HepG2 (cell line): ENCODE measurements around the gene ICAM5. TPM values are rescaled to one million over a fixed set of nuclear protein-coding genes. Genes with fewer than 3 reads are reported as not detected.

Experiments
- polyA plus RNA-seq, 8 experiments: library from polyadenylated mRNA; depleted of rRNA in 3 of 8; stranded (reverse) in 7 of 8; unstranded in 1 of 8; fragments of >200 nt; fragmentation: Illumina TruSeq in 4 of 8; extraction: Trizol in 4 of 8; gene quantifications; 2 replicates each; pipeline versions ENCODE4 v1.2.1 to v1.2.3, GENCODE V29; 2011 to 2016; ENCODE audit warnings: low read depth in 4 of 8, missing spikeins in 1 of 8, mixed read lengths in 1 of 8; ENCODE audit not compliant: insufficient read depth in 1 of 8
- small RNA-seq, 3 experiments: library from RNA; depleted of rRNA; stranded (forward); fragments of <200 nt; gene quantifications; one replicate each; pipeline ENCODE3, GENCODE V24; 2012; ENCODE audit warnings: low read depth in 2 of 3, low replicate concordance in 1 of 3; ENCODE audit not compliant: insufficient read length in 3 of 3, insufficient read depth in 2 of 3
- total RNA-seq, 5 experiments: library from RNA; depleted of rRNA; stranded (reverse); fragments of >200 nt; fragmentation: Illumina TruSeq; extraction: Trizol; gene quantifications; 2 replicates each; pipeline ENCODE4 v1.2.3, GENCODE V29; 2016; ENCODE audit warnings: low read depth in 1 of 5

The ICAM5 gene
- total and polyA plus RNA-seq, 2 of the 13 experiments (the other 11 are each of a cell fraction or from before 2014, with no cell fraction given): 0.46 to 1.6 TPM

Small RNA genes lying within 50 kb of the gene (small RNA-seq; reads per million reads assigned to genes)
- gene AC011511.1 (0 reads per million in 3 experiments), gene AC011511.4 (0 reads per million in 3 experiments)

Other genes starting within 250 kb of the ICAM5 start
- gene SHFL, start 203.6 kb upstream of the ICAM5 start, total RNA-seq (2016; rRNA removed; fragmentation: Illumina TruSeq; extraction: Trizol): 8.9 and 12.3 TPM in 2 replicates
- 36.4 and 47.5 TPM in 2 replicates for gene SHFL, start 203.6 kb upstream of the ICAM5 start, polyA plus RNA-seq (2011; rRNA removed)
- 0.15 TPM in 1 of 2 replicates, not detected in the other for gene ANGPTL6, start 187.3 kb upstream of the ICAM5 start, total RNA-seq (2016; rRNA removed; fragmentation: Illumina TruSeq; extraction: Trizol)
- gene ANGPTL6, start 187.3 kb upstream of the ICAM5 start, polyA plus RNA-seq (2011; rRNA removed): 1.4 and 2.2 TPM in 2 replicates
- 23.9 and 36.2 TPM in 2 replicates for gene PPAN, start 183.6 kb upstream of the ICAM5 start, total RNA-seq (2016; rRNA removed; fragmentation: Illumina TruSeq; extraction: Trizol)
- 41.9 and 53.5 TPM in 2 replicates for gene PPAN, start 183.6 kb upstream of the ICAM5 start, polyA plus RNA-seq (2011; rRNA removed)
- 1.5 and 4.0 TPM in 2 replicates for gene P2RY11, start 178.3 kb upstream of the ICAM5 start, total RNA-seq (2016; rRNA removed; fragmentation: Illumina TruSeq; extraction: Trizol)
- 7.8 and 13.2 TPM in 2 replicates for gene P2RY11, start 178.3 kb upstream of the ICAM5 start, polyA plus RNA-seq (2011; rRNA removed)
- gene EIF3G, start 170.1 kb upstream of the ICAM5 start, total RNA-seq (2016; rRNA removed; fragmentation: Illumina TruSeq; extraction: Trizol): 173 and 206 TPM in 2 replicates
- gene EIF3G, start 170.1 kb upstream of the ICAM5 start, polyA plus RNA-seq (2011; rRNA removed): 135 and 141 TPM in 2 replicates
- gene DNMT1, start 95.0 kb upstream of the ICAM5 start, total RNA-seq (2016; rRNA removed; fragmentation: Illumina TruSeq; extraction: Trizol): 71.3 and 91.1 TPM in 2 replicates
- gene DNMT1, start 95.0 kb upstream of the ICAM5 start, polyA plus RNA-seq (2011; rRNA removed): 24.5 and 31.2 TPM in 2 replicates
- gene S1PR2, start 58.6 kb upstream of the ICAM5 start, total RNA-seq (2016; rRNA removed; fragmentation: Illumina TruSeq; extraction: Trizol): 0.93 and 1.3 TPM in 2 replicates
- gene S1PR2, start 58.6 kb upstream of the ICAM5 start, polyA plus RNA-seq (2011; rRNA removed): 0.91 and 1.2 TPM in 2 replicates
- gene MRPL4, start 37.7 kb upstream of the ICAM5 start, total RNA-seq (2016; rRNA removed; fragmentation: Illumina TruSeq; extraction: Trizol): 36.7 and 40.6 TPM in 2 replicates
- gene MRPL4, start 37.7 kb upstream of the ICAM5 start, polyA plus RNA-seq (2011; rRNA removed): 42.5 and 45.4 TPM in 2 replicates
- gene ICAM1, start 18.8 kb upstream of the ICAM5 start, total RNA-seq (2016; rRNA removed; fragmentation: Illumina TruSeq; extraction: Trizol): 12.8 and 37.9 TPM in 2 replicates
- 98.4 and 153 TPM in 2 replicates for gene ICAM1, start 18.8 kb upstream of the ICAM5 start, polyA plus RNA-seq (2011; rRNA removed)
- gene ICAM4, start 3.0 kb upstream of the ICAM5 start, total RNA-seq (2016; rRNA removed; fragmentation: Illumina TruSeq; extraction: Trizol): 1.5 and 2.9 TPM in 2 replicates
- 3.1 and 4.0 TPM in 2 replicates for gene ICAM4, start 3.0 kb upstream of the ICAM5 start, polyA plus RNA-seq (2011; rRNA removed)
- 0.56 and 2.4 TPM in 2 replicates for gene ZGLP1, start 19.9 kb downstream of the ICAM5 start, total RNA-seq (2016; rRNA removed; fragmentation: Illumina TruSeq; extraction: Trizol)
- 3.0 and 4.7 TPM in 2 replicates for gene ZGLP1, start 19.9 kb downstream of the ICAM5 start, polyA plus RNA-seq (2011; rRNA removed)
- 21.0 and 22.6 TPM in 2 replicates for gene FDX2, start 26.1 kb downstream of the ICAM5 start, total RNA-seq (2016; rRNA removed; fragmentation: Illumina TruSeq; extraction: Trizol)
- 24.7 and 27.8 TPM in 2 replicates for gene FDX2, start 26.1 kb downstream of the ICAM5 start, polyA plus RNA-seq (2011; rRNA removed)
- gene RAVER1, start 43.6 kb downstream of the ICAM5 start, total RNA-seq (2016; rRNA removed; fragmentation: Illumina TruSeq; extraction: Trizol): 7.9 and 17.7 TPM in 2 replicates
- gene RAVER1, start 43.6 kb downstream of the ICAM5 start, polyA plus RNA-seq (2011; rRNA removed): 3.6 and 4.4 TPM in 2 replicates
- 21.0 and 25.1 TPM in 2 replicates for gene ICAM3, start 49.7 kb downstream of the ICAM5 start, total RNA-seq (2016; rRNA removed; fragmentation: Illumina TruSeq; extraction: Trizol)
- 14.1 and 16.3 TPM in 2 replicates for gene ICAM3, start 49.7 kb downstream of the ICAM5 start, polyA plus RNA-seq (2011; rRNA removed)
- gene TYK2, start 90.6 kb downstream of the ICAM5 start, total RNA-seq (2016; rRNA removed; fragmentation: Illumina TruSeq; extraction: Trizol): 39.9 and 60.1 TPM in 2 replicates
- 38.8 and 40.8 TPM in 2 replicates for gene TYK2, start 90.6 kb downstream of the ICAM5 start, polyA plus RNA-seq (2011; rRNA removed)
- 134 and 158 TPM in 2 replicates for gene CDC37, start 113.6 kb downstream of the ICAM5 start, total RNA-seq (2016; rRNA removed; fragmentation: Illumina TruSeq; extraction: Trizol)
- gene CDC37, start 113.6 kb downstream of the ICAM5 start, polyA plus RNA-seq (2011; rRNA removed): 177 and 191 TPM in 2 replicates
- 1.1 TPM in 2 replicates for gene PDE4A, start 130.6 kb downstream of the ICAM5 start, total RNA-seq (2016; rRNA removed; fragmentation: Illumina TruSeq; extraction: Trizol)
- 4.1 TPM in 2 replicates for gene PDE4A, start 130.6 kb downstream of the ICAM5 start, polyA plus RNA-seq (2011; rRNA removed)
- 72.9 and 75.5 TPM in 2 replicates for gene KEAP1, start 213.4 kb downstream of the ICAM5 start, total RNA-seq (2016; rRNA removed; fragmentation: Illumina TruSeq; extraction: Trizol)
- 56.7 and 72.4 TPM in 2 replicates for gene KEAP1, start 213.4 kb downstream of the ICAM5 start, polyA plus RNA-seq (2011; rRNA removed)
- gene S1PR5, start 227.5 kb downstream of the ICAM5 start, total RNA-seq (2016; rRNA removed; fragmentation: Illumina TruSeq; extraction: Trizol): not detected in 2 replicates
- gene S1PR5, start 227.5 kb downstream of the ICAM5 start, polyA plus RNA-seq (2011; rRNA removed): 0.04 TPM in 1 of 2 replicates, not detected in the other